Mucosa of rectum (tissue), 2 donors: ENCODE data around the gene G6PC3.
A peak's percentile ranks its signal among the peaks of the same experiment; 100 is the strongest.

Experiments
- H3K27ac ChIP-seq, 2 donors: one replicate each; pipeline ENCODE4 v1.7.0; 2013; ENCODE audit warnings: inconsistent platforms in 2 of 2, low read depth in 2 of 2, low read length in 2 of 2
- H3K27me3 ChIP-seq, 2 donors: one replicate each; pipeline ENCODE4 v1.7.0; 2013; ENCODE audit warnings: low read length in 2 of 2; ENCODE audit not compliant: control insufficient read depth in 2 of 2, insufficient read depth in 2 of 2
- H3K36me3 ChIP-seq, 2 donors: one replicate each; pipeline ENCODE4 v1.7.0; 2013; ENCODE audit warnings: low read length in 2 of 2; ENCODE audit not compliant: control insufficient read depth in 2 of 2, insufficient read depth in 2 of 2
- H3K4me1 ChIP-seq, 2 donors: one replicate each; pipeline ENCODE4 v1.7.0; 2013; ENCODE audit warnings: low read length in 2 of 2, mild to moderate bottlenecking in 1 of 2; ENCODE audit not compliant: control insufficient read depth in 2 of 2, insufficient read depth in 2 of 2
- H3K4me3 ChIP-seq, 2 donors: one replicate each; pipeline ENCODE4 v1.7.0; 2013; ENCODE audit warnings: low read length in 2 of 2
- H3K9ac ChIP-seq, 2 donors: one replicate each; pipeline ENCODE4 v1.7.0; 2013; ENCODE audit warnings: low read length in 2 of 2, low read depth in 1 of 2, mild to moderate bottlenecking in 1 of 2
- H3K9me3 ChIP-seq, 2 donors: one replicate each; pipeline ENCODE4 v1.7.0; 2013; ENCODE audit warnings: low read length in 2 of 2; ENCODE audit not compliant: control insufficient read depth in 2 of 2
- donor health status: healthy.
- donor health status: Normal muscosa, but diverticular disease.

G6PC3 gene

GRCh38 chr17:44059101-44059892, 11.2 kb upstream of the G6PC3 start:
- H3K9ac ChIP-seq = no peak overlapping the region
- H3K4me3 ChIP-seq = no peak overlapping the region
- no peaks in the 10 kb centered on the region for H3K9me3 ChIP-seq
- H3K36me3 ChIP-seq = peaks cover 22 to 40% of the 10 kb centered on the region in 2 donors
- no peaks in the 10 kb centered on the region for H3K4me1 ChIP-seq
- H3K27me3 ChIP-seq = no peaks in the 10 kb centered on the region
- no peak overlapping the region for H3K27ac ChIP-seq

GRCh38 chr17:44061446-44061845, 9.1 kb upstream of the G6PC3 start:
- Histone ChIP-seq H3K4me1 (peaks cover 0 to 6% of the 10 kb centered on the region in 2 donors), H3K4me3 (no peak overlapping the region), H3K9me3 (no peaks in the 10 kb centered on the region), H3K27me3 (no peaks in the 10 kb centered on the region), H3K27ac (no peak overlapping the region), H3K9ac (no peak overlapping the region), H3K36me3 (peaks cover 22 to 33% of the 10 kb centered on the region in 2 donors)

GRCh38 chr17:44062871-44063270, 7.7 kb upstream of the G6PC3 start:
- Histone ChIP-seq H3K4me1 (peaks cover 3 to 10% of the 10 kb centered on the region in 2 donors), H3K36me3 (peaks cover 22 to 33% of the 10 kb centered on the region in 2 donors), H3K9ac (no peak overlapping the region), H3K27ac (no peak overlapping the region), H3K4me3 (no peak overlapping the region), H3K27me3 (no peaks in the 10 kb centered on the region), H3K9me3 (no peaks in the 10 kb centered on the region)

- Histone ChIP-seq H3K9me3 (no peaks in the 10 kb centered on the region), H3K36me3 (peaks cover 22 to 31% of the 10 kb centered on the region in 2 donors), H3K4me1 (peaks cover 3 to 10% of the 10 kb centered on the region in 2 donors), H3K27me3 (no peaks in the 10 kb centered on the region), H3K27ac (no peak overlapping the region), H3K9ac (no peak overlapping the region), H3K4me3 (no peak overlapping the region)
Measured at GRCh38 chr17:44063704-44064639, 6.6 kb upstream of the G6PC3 start.

GRCh38 chr17:44065668-44066203, 4.8 kb upstream of the G6PC3 start:
- Histone ChIP-seq H3K36me3 (peaks cover 17 to 24% of the 10 kb centered on the region in 2 donors), H3K27ac (peak overlapping the region; percentile 91 to 93), H3K9me3 (no peaks in the 10 kb centered on the region), H3K27me3 (no peaks in the 10 kb centered on the region), H3K4me1 (peaks cover 8 to 15% of the 10 kb centered on the region in 2 donors), H3K4me3 (peak overlapping the region; percentile 75 to 84), H3K9ac (peak overlapping the region; percentile 82 to 84)

GRCh38 chr17:44066204-44066930, 4.2 kb upstream of the G6PC3 start, which contains the start of gene LSM12:
LSM12 (minus strand) TSS chr17:44066671; CDS start chr17:44066587, 84 bp downstream.
- Histone ChIP-seq H3K27ac (peak within 1 kb of the TSS; percentile 91 to 93), H3K9ac (peak within 1 kb of the TSS; percentile 82 to 84), H3K4me3 (peak within 1 kb of the TSS; percentile 75 to 84), H3K9me3 (no peaks in the 10 kb centered on the region), H3K27me3 (no peaks in the 10 kb centered on the region), H3K4me1 (peaks cover 8 to 20% of the 10 kb centered on the region in 2 donors), H3K36me3 (peaks cover 14 to 21% of the 10 kb centered on the region in 2 donors)

- H3K9ac ChIP-seq = no peak overlapping the region
- H3K4me1 ChIP-seq = peaks cover 14 to 28% of the 10 kb centered on the region in 2 donors
- no peaks in the 10 kb centered on the region for H3K27me3 ChIP-seq
- H3K36me3 ChIP-seq = peaks cover 7 to 12% of the 10 kb centered on the region in 2 donors
- peak overlapping the region in 1 of 2 donors; percentile 91 for H3K27ac ChIP-seq
- no peaks in the 10 kb centered on the region for H3K9me3 ChIP-seq
- H3K4me3 ChIP-seq = no peak overlapping the region
Measured at GRCh38 chr17:44067545-44067940, 3.0 kb upstream of the G6PC3 start.

GRCh38 chr17:44069974-44070454, 521 bp upstream of the G6PC3 start:
- H3K9me3 ChIP-seq = no peaks in the 10 kb centered on the region
- peak overlapping the region; percentile 83 to 90 for H3K27ac ChIP-seq
- H3K4me3 ChIP-seq = peak overlapping the region; percentile 54 to 92
- H3K4me1 ChIP-seq = peaks cover 14 to 28% of the 10 kb centered on the region in 2 donors
- no peaks in the 10 kb centered on the region for H3K27me3 ChIP-seq
- peak overlapping the region; percentile 60 to 76 for H3K9ac ChIP-seq
- H3K36me3 ChIP-seq = peaks cover 0 to 5% of the 10 kb centered on the region in 2 donors

- no peaks in the 10 kb centered on the region for H3K27me3 ChIP-seq
- peak overlapping the region; percentile 83 to 90 for H3K27ac ChIP-seq
- H3K9me3 ChIP-seq = no peaks in the 10 kb centered on the region
- H3K4me3 ChIP-seq = peak overlapping the region; percentile 92 to 93
- peak overlapping the region; percentile 74 to 76 for H3K9ac ChIP-seq
- H3K4me1 ChIP-seq = peaks cover 14 to 22% of the 10 kb centered on the region in 2 donors
- peaks cover 7 to 16% of the 10 kb centered on the region in 2 donors for H3K36me3 ChIP-seq
Measured at GRCh38 chr17:44071198-44071520, 624 bp downstream of the G6PC3 start.
